ENCODE results near the gene ATP9B. TPM values are rescaled to one million over a fixed set of nuclear protein-coding genes. Genes with fewer than 3 reads are reported as not detected.

The ATP9B gene
- total RNA-seq, 1 donor from 2014 or later, result 33.2 TPM

GRCh38 chr18:79345981-79346380, 276.8 kb downstream of the ATP9B start:
- Mint-ChIP-seq H3K9me3 (peaks cover 2% of the 10 kb centered on the region), H3K4me3 (no peak overlapping the region), H3K27me3 (ENCODE audit: insufficient read depth, low read depth) (peaks cover 5% of the 10 kb centered on the region), H3K27ac (no peak overlapping the region), H3K4me1 (no peaks in the 10 kb centered on the region), H3K36me3 (peaks cover 31% of the 10 kb centered on the region)
- H3K27ac ChIP-seq, result no peak overlapping the region
- H3K27me3 ChIP-seq, result no peaks in the 10 kb centered on the region
- no peak for DNase-seq (ENCODE audit: low spot score)
- no peaks in the 10 kb centered on the region for H3K79me2 ChIP-seq (ENCODE audit: low read depth)
- H3K4me3 ChIP-seq, result no peak overlapping the region
- no peaks in the 10 kb centered on the region for H3K9me3 ChIP-seq (ENCODE audit: low read depth)
- no peak for TF ChIP-seq EZH2 (IDR thresholded peaks at IDR 0.05)
- no peak for TF ChIP-seq EZH2phosphoT487 (IDR thresholded peaks at IDR 0.05)
- no peak for TF ChIP-seq CTCF (IDR thresholded peaks at IDR 0.05)
- H3K4me1 ChIP-seq, result no peaks in the 10 kb centered on the region
- no peak overlapping the region for H2AFZ ChIP-seq (replicated peaks)
- no peaks in the 10 kb centered on the region for H3K36me3 ChIP-seq
- H3K4me2 ChIP-seq, result no peak overlapping the region
- H4K20me1 ChIP-seq (ENCODE audit: low read depth), result no peaks in the 10 kb centered on the region
- H3F3A ChIP-seq (ENCODE audit: low read depth), result no peaks in the 10 kb centered on the region
- no peak overlapping the region for H3K9ac ChIP-seq

- peaks cover 2% of the 10 kb centered on the region for H3K9me3 Mint-ChIP-seq
- H3K36me3 ChIP-seq, result no peaks in the 10 kb centered on the region
- H3K4me2 ChIP-seq, result no peak overlapping the region
- no peak overlapping the region for H3K4me3 Mint-ChIP-seq
- no peak overlapping the region for H3K9ac ChIP-seq
- H3K27ac Mint-ChIP-seq, result no peak overlapping the region
- TF ChIP-seq CTCF (IDR thresholded peaks at IDR 0.05) (no peak), EZH2phosphoT487 (IDR thresholded peaks at IDR 0.05) (no peak), EZH2 (IDR thresholded peaks at IDR 0.05) (no peak)
- DNase-seq (ENCODE audit: low spot score), result no peak
- H3F3A ChIP-seq (ENCODE audit: low read depth), result no peaks in the 10 kb centered on the region
- no peaks in the 10 kb centered on the region for H3K4me1 Mint-ChIP-seq
- H3K27me3 ChIP-seq, result no peaks in the 10 kb centered on the region
- H3K4me1 ChIP-seq, result no peaks in the 10 kb centered on the region
- H3K4me3 ChIP-seq, result no peak overlapping the region
- no peaks in the 10 kb centered on the region for H3K9me3 ChIP-seq (ENCODE audit: low read depth)
- no peak overlapping the region for H2AFZ ChIP-seq (replicated peaks)
- H3K27me3 Mint-ChIP-seq (ENCODE audit: insufficient read depth, low read depth), result peaks cover 5% of the 10 kb centered on the region
- no peak overlapping the region for H3K27ac ChIP-seq
- peaks cover 32% of the 10 kb centered on the region for H3K36me3 Mint-ChIP-seq
- no peaks in the 10 kb centered on the region for H4K20me1 ChIP-seq (ENCODE audit: low read depth)
- no peaks in the 10 kb centered on the region for H3K79me2 ChIP-seq (ENCODE audit: low read depth)
These were observed 278.9 kb downstream of the ATP9B start for GRCh38 chr18:79348066-79348465.

GRCh38 chr18:79352432-79352831, 283.2 kb downstream of the ATP9B start:
- H3K4me1 ChIP-seq, result no peaks in the 10 kb centered on the region
- Mint-ChIP-seq H3K9me3 (no peaks in the 10 kb centered on the region), H3K4me3 (no peak overlapping the region), H3K27me3 (ENCODE audit: insufficient read depth, low read depth) (peaks cover 2% of the 10 kb centered on the region), H3K36me3 (peaks cover 16% of the 10 kb centered on the region), H3K27ac (no peak overlapping the region), H3K4me1 (no peaks in the 10 kb centered on the region)
- no peaks in the 10 kb centered on the region for H3K79me2 ChIP-seq (ENCODE audit: low read depth)
- no peak overlapping the region for H3K27ac ChIP-seq
- H2AFZ ChIP-seq (replicated peaks), result no peak overlapping the region
- H3K4me2 ChIP-seq, result no peak overlapping the region
- TF ChIP-seq EZH2 (IDR thresholded peaks at IDR 0.05), result no peak
- no peak for TF ChIP-seq CTCF (IDR thresholded peaks at IDR 0.05)
- no peak for TF ChIP-seq EZH2phosphoT487 (IDR thresholded peaks at IDR 0.05)
- H3K9me3 ChIP-seq (ENCODE audit: low read depth), result no peaks in the 10 kb centered on the region
- H3K27me3 ChIP-seq, result no peaks in the 10 kb centered on the region
- no peaks in the 10 kb centered on the region for H3F3A ChIP-seq (ENCODE audit: low read depth)
- H3K9ac ChIP-seq, result no peak overlapping the region
- no peaks in the 10 kb centered on the region for H4K20me1 ChIP-seq (ENCODE audit: low read depth)
- DNase-seq (ENCODE audit: low spot score), result no peak
- H3K36me3 ChIP-seq, result no peaks in the 10 kb centered on the region
- H3K4me3 ChIP-seq, result no peak overlapping the region
